ENCODE measurements around the gene RTCB. TPM values are rescaled to one million over a fixed set of nuclear protein-coding genes. Genes with fewer than 3 reads are reported as not detected.

RTCB gene
- total RNA-seq, 4 donors from 2014 or later = 66.9 to 83.4 (median 68.9) TPM

GRCh38 chr22:32343941-32344340 lies 68.1 kb downstream of the RTCB start:
- H3K4me1 ChIP-seq = no peaks in the 10 kb centered on the region
- no peak overlapping the region for H3K27ac ChIP-seq
- peaks cover 28% of the 10 kb centered on the region for H3K27me3 ChIP-seq
- 56 to 62% methylated on average over 4 to 5 of the region's 5 CpGs for WGBS, 2 donors (ENCODE audit: low coverage in 1 of 2)
- TF ChIP-seq POLR2A (IDR thresholded peaks at IDR 0.05) (no peak), POLR2AphosphoS5 (IDR thresholded peaks at IDR 0.05) (no peak), EP300 (IDR thresholded peaks at IDR 0.05) (no peak)
- TF ChIP-seq, protein P1, sequence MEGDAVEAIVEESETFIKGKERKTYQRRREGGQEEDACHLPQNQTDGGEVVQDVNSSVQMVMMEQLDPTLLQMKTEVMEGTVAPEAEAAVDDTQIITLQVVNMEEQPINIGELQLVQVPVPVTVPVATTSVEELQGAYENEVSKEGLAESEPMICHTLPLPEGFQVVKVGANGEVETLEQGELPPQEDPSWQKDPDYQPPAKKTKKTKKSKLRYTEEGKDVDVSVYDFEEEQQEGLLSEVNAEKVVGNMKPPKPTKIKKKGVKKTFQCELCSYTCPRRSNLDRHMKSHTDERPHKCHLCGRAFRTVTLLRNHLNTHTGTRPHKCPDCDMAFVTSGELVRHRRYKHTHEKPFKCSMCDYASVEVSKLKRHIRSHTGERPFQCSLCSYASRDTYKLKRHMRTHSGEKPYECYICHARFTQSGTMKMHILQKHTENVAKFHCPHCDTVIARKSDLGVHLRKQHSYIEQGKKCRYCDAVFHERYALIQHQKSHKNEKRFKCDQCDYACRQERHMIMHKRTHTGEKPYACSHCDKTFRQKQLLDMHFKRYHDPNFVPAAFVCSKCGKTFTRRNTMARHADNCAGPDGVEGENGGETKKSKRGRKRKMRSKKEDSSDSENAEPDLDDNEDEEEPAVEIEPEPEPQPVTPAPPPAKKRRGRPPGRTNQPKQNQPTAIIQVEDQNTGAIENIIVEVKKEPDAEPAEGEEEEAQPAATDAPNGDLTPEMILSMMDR (IDR thresholded peaks at IDR 0.05) = no peak
- H3K9me3 ChIP-seq = no peaks in the 10 kb centered on the region
- no peak overlapping the region for H3K4me3 ChIP-seq
- H3K36me3 ChIP-seq = no peaks in the 10 kb centered on the region
- no peak for ATAC-seq

DNA sequence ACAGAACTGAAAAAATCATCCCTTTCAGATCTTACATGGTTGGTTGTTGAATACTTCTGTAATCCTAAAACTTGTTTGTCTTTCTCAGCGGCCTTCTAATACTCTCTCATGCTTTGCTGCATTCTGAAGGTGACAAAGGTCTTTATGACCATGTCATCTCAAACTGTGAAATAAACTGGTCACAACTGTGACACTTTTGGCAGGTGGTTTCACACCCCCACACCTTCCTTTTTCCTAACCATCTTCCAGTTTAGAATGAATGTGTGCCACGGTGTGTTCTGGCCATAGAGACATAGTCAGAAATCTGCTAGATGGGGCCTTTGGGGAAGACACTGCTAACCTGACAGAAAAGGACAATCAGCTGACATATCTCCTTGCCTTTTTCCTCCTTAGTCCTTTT lies 69.1 kb downstream of the RTCB start:
- Histone ChIP-seq H3K36me3 (no peaks in the 10 kb centered on the region), H3K4me1 (no peaks in the 10 kb centered on the region), H3K27ac (no peak overlapping the region), H3K27me3 (peaks cover 29% of the 10 kb centered on the region), H3K4me3 (no peak overlapping the region), H3K9me3 (no peaks in the 10 kb centered on the region)
- WGBS, 2 donors (ENCODE audit: low coverage in 1 of 2) = 58 to 80% methylated on average over 1 to 2 of the region's 2 CpGs
- TF ChIP-seq, protein P1 (IDR thresholded peaks at IDR 0.05) = no peak
- no peak for TF ChIP-seq POLR2AphosphoS5 (IDR thresholded peaks at IDR 0.05)
- TF ChIP-seq POLR2A (IDR thresholded peaks at IDR 0.05) = no peak
- no peak for TF ChIP-seq EP300 (IDR thresholded peaks at IDR 0.05)
- no peak for ATAC-seq

GRCh38 chr22:32341122-32341740 lies 70.8 kb downstream of the RTCB start:
- ATAC-seq = no peak
- Histone ChIP-seq H3K27me3 (peaks cover 29% of the 10 kb centered on the region), H3K4me3 (no peak overlapping the region), H3K36me3 (no peaks in the 10 kb centered on the region), H3K9me3 (no peaks in the 10 kb centered on the region), H3K27ac (no peak overlapping the region), H3K4me1 (peaks cover 0 to 11% (median 0%) of the 10 kb centered on the region in 3 donors)
- TF ChIP-seq POLR2A (IDR thresholded peaks at IDR 0.05) (no peak), EP300 (IDR thresholded peaks at IDR 0.05) (no peak), POLR2AphosphoS5 (IDR thresholded peaks at IDR 0.05) (no peak)
- TF ChIP-seq, protein P1 (IDR thresholded peaks at IDR 0.05) = no peak
- 66 to 74% methylated on average over 5 to 6 of the region's 13 CpGs for WGBS, 2 donors (ENCODE audit: low coverage in 1 of 2)

- TF ChIP-seq, protein P1 (IDR thresholded peaks at IDR 0.05) = no peak
- TF ChIP-seq POLR2AphosphoS5 (IDR thresholded peaks at IDR 0.05) (no peak), EP300 (IDR thresholded peaks at IDR 0.05) (no peak), POLR2A (IDR thresholded peaks at IDR 0.05) (no peak)
- Histone ChIP-seq H3K27me3 (peaks cover 29% of the 10 kb centered on the region), H3K9me3 (no peaks in the 10 kb centered on the region), H3K4me1 (peaks cover 0 to 11% (median 0%) of the 10 kb centered on the region in 3 donors), H3K36me3 (no peaks in the 10 kb centered on the region), H3K27ac (no peak overlapping the region), H3K4me3 (no peak overlapping the region)
- 70 to 82% methylated on average over 5 to 11 of the region's 11 CpGs for WGBS, 2 donors (ENCODE audit: low coverage in 1 of 2)
- no peak for ATAC-seq
Measured at GRCh38 chr22:32340411-32340810, 71.6 kb downstream of the RTCB start.

Data from gastroesophageal sphincter (tissue), 4 donors.